Fibroblast of skin of back (primary cell): Measurements from ENCODE around the gene CIPC. TPM values are rescaled to one million over a fixed set of nuclear protein-coding genes. Genes with fewer than 3 reads are reported as not detected.
A peak's percentile ranks its signal among the peaks of the same experiment; 100 is the strongest.

Experiments used
- DNase-seq: peaks from one replicate; pipeline ENCODE4 v3.0.0-alpha.2; 2013
- polyA plus RNA-seq, 2 experiments: library from polyadenylated mRNA; unstranded; fragments of 120-200 nt; gene quantifications; one replicate each; pipeline ENCODE4 v1.2.1, GENCODE V29; 2013; ENCODE audit not compliant: insufficient read length in 2 of 2

The CIPC gene, protein sequence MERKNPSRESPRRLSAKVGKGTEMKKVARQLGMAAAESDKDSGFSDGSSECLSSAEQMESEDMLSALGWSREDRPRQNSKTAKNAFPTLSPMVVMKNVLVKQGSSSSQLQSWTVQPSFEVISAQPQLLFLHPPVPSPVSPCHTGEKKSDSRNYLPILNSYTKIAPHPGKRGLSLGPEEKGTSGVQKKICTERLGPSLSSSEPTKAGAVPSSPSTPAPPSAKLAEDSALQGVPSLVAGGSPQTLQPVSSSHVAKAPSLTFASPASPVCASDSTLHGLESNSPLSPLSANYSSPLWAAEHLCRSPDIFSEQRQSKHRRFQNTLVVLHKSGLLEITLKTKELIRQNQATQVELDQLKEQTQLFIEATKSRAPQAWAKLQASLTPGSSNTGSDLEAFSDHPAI
- polyA plus RNA-seq (2013, experiment 1 of 2; ENCODE audit: insufficient read length), result 7.0 TPM
- 9.8 TPM for polyA plus RNA-seq (2013, experiment 2 of 2; ENCODE audit: insufficient read length)

DNA sequence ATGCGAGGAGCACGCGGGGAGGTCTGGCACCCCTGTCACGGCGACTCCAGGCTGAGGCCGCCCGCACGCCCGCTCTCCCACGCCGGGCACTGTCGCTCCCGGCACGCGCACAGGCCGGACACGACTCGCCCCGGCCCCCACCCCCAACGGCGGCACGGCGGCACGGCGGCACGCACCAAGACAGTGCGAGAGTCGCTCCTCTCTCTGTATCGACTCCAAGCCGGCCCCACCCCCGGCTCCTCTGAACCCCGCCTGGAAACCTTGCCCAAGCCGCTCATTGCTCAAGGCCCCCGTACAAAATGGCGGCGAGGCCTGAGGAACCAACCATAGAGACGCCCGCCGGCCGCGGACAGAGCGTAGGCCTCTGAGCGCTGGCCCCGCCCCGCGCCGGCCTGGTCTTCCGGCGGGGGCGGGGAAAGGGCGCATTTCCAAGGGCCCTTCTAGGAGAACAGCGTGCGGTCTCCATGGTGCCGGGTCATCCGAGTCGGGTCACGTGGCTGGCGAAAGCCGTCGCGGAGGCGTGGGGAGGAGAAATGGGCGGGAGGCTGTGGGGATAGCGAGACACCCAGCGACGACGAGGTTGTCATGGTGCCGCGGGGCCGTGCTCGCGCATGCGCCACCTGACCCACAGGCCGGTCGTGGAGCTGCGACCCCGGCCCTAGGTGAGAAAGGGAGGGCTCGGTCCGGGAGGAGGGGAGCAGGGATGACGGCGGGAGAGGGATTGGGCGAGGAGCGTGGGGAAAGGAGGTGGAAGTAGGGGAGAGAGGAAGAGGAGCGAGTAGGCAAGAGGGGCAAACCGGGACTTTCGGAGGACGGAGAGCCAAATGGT lies at the start of gene CIPC:
Gene CIPC, plus strand, starts transcription at position 559 of the 829 bp plus-strand sequence. CDS start 7,451 bp downstream, outside the sequence.
- peak; percentile 98 for DNase-seq

DNA sequence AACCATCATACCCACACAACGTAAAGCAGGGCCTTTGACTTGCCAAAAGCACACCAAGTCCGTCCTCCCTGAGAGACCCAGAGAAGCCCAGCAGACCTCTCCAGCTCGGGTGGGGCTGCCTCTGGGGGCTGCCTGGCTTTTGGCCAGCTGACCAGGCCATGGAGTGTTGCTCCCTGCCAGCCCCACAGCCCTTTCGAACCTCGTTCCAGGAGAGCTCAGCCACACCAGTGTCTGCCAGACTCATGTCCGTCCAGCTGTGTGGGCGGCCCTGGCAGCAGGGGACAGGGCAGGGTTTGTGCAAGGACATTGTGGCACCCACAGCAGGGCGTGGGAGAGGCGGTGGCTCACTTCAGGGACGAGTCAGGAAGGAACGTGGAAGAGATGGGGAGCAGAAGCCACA lies 46.9 kb upstream of the CIPC start:
- no peak for DNase-seq

DNA sequence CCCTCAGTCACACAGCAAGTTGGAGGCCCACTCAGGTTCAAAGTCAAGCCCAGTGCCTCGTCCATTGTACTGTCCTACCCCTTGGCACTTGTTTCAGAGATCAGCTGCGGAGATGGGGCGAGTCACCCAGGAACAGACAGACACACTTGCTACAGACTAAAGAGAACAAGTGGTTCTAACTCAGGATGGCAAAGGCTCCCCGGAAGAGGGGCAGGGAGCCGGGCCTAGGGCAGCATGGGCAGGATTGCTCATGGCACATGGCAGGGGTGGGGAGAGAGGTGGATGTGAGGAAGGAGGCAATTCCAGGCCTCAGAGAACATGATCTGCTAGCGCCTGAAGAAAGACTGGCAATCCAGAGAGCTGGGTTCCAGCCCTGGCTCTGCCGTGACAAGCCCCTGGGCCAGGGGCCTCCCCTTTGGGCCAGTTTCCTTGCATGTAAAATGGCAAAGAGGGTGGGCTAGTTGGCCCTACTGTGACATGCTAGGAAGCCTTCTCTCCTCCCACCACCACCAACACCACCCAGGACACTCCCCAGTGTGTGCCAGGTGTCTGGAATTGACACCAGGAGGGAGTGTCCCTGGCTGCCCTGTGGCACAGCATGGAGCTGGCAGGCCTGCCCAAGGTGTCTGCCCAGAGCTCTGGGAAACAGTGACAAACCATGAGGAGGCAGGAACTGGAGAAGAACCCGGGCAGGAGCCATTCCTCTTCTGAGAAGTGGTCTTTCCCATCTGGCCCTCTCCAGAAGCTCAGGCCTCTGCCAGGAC lies 45.6 kb upstream of the CIPC start:
- no peak for DNase-seq

DNA sequence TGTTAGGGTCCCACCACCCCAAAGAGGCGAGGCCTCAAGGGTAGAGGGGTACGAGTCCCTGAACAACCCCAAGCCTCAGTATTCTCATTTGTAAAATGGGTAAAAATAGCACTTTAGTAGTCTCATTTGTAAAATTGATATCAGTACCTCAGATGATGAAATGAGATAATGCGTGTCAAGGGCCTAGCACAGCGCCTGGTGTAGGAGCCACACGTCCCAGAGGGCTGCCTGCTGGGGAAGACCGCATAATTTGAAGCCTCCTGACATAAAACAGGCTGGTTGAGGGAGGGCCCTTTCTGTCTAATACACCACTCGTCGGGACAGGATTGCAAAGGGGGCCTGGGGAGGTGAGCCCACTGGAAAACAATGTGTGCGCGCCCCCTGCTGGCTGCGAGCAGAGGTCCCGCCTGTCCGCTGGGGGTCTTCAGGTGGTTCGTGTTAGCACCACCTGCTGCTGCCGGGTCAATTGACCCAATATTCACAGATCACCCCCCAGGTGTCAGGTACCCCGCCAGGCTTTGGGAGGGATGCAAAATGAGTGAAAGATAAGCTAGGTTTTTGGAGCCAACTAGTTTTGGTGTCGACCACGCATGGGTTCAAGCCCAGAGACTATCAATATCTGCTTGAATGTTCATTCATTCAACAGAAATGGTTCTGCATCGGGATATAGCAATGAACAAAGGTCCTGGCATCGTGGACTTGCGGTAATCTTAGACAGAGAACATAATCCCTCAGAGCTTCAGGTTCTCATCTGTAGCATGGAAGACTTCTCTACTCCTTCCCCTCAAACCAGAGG lies 44.8 kb upstream of the CIPC start:
- DNase-seq, result peak; percentile 78

DNA sequence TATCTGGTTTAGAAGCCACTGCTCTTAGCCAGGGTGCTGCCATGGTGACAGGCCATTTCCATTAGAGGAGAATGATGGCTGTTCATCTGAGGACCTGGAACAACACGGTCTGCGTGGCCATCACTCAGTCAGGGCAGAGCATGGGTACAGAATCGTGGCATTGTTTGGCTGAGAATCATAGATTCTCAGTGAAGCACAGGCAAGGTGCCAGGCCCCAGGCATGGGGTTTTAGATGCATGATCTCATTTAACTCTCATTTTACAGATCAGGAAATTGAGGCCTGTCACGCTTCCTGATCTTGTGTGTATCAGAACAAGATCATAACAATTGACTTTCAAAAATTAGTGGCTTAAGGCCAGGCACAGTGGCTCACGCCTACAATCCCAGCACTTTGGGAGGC lies 42.8 kb upstream of the CIPC start:
- DNase-seq, result no peak

DNA sequence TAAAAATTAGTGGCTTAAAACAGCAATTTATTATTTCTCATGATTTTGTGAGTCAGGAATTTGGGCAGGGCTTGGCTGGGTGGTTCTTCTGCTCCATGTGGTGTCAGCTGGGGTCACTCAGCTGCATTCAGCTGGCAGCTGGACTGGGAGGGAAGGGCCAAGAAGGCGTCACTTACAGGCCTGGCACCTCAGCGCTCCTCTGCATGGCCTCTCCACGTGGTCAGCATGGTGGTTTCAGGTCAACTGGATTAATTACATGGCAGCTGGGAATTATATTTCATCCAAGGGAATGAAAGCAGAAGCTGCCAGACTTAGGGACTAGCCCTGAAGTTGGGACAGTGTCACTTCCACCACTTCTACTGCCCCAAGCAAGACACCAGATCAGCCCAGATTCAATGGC lies 42.1 kb upstream of the CIPC start:
- DNase-seq, result no peak

DNA sequence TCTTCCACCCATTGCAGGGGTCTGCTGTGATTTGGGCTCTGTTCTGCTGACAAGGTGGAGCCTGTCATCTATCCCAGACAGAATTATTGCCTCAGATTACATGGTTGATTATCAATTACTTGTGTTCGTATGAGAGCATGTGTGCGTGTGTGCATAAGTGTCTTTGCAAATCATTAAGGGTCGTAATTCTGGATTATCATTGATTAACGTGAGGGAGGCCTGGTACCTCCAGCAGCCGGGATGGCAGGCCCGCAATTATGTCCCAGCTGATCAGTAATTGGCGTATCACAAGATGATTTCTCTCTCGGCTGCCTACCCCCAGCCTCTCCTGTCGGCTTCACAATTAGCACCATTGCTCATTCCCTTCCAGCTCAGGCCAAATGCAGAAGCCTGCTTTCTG lies 39.9 kb upstream of the CIPC start:
- DNase-seq, result no peak

DNA sequence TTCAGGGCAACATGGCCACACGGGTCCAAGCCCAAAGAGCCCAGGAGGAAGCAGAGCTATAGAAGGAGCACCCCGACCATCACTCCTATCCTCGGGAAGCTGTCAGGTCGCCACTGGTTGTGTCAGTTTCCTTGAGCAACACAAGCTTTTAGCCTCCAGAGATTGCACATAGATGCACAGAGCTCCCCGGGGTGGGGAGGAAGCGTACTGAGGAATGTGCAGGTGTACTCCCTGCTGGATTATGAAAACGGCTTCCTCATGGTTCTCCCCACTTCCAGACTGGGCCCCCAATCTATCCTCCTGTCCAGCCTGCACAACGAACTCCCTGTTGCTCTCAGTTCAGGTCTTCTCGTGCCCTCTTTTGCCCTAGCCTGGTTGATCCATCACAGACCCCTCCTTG lies 39.3 kb upstream of the CIPC start:
- DNase-seq, result no peak

DNA sequence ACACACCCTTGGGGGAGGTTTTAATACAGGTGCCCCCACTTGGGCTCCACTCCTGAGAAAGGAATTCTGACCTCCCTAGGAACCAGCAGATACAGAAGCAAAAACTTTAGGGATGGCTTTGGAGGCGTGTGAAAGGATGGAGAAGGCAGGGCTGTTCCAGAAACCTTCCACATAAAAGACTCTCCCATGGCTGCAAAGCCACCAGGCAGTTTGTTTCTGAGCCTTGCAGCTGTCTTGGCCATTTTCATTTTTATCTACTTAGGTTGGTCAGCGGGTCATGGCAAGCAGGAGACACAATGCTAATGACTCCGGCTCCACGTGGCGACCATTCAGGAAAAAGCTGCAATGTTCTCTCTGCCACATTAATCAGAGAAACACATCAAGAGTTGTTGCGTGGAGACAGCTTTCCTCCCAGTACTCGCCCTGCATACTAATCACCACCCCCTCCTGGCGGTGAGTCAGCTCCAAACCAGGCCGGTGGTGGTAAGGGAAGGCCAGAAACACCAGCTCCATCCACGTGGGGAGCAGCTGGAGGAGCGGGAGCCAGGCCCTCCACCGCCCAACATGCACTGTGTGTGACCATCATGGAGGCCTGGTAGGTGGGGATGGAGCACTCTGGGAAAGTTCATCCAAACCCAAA lies 38.7 kb upstream of the CIPC start:
- peak; percentile 86 for DNase-seq

DNA sequence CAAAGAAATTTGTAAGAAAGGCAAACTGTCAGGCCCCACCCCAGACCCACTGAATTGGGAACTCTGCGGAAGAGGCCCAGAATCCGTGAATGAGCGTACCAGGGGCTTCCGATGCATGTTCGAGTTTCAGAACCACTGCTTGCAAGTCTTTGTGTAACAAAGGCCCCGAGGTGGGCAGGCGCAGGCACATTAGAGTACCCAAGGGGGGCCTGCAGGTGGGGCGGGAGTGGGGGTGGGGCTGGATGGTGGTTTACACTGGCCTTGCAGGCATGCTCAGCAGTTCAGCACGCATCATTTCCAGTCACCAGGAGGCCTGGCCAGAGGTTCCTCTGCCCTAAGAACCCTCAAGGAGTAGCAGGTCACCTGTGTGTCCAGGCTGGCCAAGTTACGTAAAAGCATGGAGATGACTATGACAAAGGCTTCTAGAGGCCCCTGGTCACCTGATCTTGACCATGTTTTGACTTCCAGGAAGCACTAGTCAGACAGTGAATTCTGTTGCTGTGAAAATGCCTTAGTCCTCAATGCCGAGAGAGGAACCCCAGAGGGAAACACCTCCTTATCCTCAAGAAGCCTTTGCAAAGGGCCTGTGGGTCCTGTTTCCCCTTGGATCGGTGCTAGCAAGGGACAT lies 36.3 kb upstream of the CIPC start:
- DNase-seq, result no peak

DNA sequence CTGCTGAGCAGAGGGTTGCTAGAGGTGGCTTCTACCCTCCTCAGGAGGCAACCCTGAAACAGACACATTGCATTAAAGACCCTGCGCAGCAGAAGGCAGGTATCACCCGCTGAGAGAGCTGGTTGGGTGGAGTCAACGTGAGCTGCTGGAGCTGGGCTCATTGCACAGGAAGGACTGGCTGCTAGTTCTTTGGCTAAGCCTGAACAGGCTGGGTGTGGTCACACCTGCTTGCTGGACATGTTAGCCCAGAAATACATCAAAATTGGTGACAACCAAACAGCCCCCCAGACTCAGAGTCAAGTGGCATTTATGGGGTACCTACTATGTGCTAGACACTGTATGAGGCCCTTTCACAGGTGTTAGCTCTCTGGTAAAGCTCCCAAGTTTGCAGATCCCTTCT lies 35.8 kb upstream of the CIPC start:
- DNase-seq, result no peak

DNA sequence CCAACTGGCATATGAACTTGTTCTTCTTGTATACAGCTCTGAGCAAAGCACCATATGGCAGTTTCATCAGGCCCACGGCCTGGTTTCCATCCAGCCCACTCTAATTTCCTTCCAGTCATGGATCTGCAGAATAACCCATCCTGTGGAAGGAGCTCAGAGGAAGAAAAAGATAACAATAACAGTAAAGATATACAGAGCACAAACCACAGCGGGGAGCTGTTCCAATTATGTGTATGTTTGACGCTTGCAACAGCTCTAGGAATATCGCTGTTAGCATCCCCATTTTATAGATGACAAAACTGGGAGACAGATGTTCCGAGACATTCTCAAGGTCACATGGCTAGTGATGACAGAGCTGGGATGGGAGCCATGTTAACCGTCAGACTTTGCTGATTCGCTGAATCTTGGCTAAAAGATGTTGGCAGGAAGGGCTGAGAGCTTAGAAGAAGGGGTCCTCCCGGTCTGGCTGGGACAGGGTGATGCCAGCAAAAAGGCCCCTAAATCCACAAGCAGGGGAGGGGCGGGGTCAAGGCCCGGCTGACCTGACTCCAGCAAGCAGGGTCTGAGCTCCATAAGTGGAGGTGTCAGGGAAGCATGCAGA lies 34.4 kb upstream of the CIPC start:
- DNase-seq, result no peak

DNA sequence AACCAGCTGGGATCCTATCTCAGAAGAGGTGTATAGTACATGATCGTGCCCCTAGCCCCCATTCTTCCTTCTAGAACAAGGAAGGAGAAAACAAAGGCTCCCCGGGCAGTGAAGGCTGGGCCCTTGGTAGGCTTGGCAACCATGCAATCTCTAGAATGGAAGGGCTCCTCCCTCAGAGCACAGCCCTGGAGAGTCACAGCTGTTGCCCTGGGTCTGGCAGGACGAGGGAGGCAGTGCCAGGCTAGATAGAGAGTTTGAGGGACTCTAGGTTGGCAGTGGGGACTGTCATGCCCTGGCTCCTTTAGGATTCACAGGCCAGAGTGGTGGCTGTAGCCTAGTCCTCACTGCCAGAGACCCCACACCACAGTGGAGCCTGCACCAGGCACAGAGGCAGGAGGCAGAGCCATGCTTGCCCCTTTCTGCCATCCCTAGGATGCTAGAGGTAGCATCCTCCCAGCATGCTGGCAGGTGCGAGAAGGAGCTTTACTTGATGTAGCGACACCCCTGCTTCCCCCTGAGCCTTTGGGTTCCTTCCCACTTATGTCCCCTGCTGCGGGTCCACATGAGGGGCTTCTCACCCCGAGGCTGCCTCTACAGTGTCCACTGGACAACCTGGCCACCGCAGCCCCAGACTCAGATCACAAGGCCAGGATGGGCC lies 33.4 kb upstream of the CIPC start:
- no peak for DNase-seq

DNA sequence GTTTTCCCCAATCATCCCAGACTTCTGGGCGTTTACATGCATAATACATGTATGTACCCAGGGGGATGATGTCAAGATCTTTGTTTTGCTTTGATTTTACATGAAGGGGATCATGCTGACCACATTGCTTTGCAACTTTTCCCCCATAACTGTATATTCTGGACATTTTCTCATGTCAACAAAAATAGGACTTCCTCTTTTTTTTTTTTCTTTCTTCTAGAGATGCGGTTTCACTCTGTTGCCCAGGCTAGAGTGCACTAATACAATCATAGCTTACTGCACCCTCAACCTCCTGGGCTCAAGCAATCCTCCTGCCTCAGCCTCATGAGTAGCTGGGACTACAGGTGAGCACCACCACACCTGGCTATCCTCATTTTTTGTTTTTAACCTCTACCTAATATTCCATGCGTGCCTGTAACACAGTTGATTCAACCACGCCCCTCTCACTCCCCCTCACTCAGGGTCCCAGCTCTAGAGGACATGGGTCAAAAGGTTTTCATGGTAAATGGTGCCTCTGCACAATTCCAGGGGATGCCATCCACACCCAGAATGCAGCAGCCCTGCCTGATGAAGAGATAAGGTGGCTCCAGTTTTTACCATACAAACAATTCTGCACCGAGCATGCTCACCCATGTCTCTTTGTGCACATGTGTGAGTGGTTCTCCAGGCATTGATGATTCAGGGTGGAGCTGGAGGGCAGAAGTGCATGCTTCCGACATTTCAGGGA lies 32.0 kb upstream of the CIPC start:
- no peak for DNase-seq

DNA sequence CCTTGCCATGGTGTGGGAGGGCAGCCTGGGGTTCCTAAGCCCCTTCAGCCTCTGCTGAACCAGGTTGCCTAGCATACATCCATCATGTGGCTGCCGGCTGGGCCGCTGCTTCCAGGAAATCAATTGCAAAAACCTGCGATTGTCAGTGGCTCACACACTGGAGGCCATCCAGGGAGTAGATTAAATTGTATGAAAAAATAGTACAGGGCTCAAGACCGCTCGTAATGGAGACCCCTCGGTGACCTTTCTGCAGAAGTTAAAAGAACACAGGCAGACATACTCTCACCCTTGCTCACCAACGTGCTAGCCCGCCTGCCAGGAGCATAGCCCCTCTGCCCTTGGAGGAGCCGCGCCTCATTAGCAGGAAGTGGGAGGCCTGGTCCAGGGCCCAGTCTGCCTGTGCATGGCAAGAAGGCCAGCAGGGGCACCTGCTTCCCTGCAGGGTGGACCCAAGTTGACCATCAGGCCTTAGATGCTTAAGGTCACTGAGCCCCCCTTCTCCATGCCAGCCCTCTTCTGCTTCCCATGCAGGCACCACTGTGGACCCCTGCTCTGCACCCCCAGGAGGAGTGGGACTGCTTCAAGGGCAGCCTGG lies 31.4 kb upstream of the CIPC start:
- no peak for DNase-seq

DNA sequence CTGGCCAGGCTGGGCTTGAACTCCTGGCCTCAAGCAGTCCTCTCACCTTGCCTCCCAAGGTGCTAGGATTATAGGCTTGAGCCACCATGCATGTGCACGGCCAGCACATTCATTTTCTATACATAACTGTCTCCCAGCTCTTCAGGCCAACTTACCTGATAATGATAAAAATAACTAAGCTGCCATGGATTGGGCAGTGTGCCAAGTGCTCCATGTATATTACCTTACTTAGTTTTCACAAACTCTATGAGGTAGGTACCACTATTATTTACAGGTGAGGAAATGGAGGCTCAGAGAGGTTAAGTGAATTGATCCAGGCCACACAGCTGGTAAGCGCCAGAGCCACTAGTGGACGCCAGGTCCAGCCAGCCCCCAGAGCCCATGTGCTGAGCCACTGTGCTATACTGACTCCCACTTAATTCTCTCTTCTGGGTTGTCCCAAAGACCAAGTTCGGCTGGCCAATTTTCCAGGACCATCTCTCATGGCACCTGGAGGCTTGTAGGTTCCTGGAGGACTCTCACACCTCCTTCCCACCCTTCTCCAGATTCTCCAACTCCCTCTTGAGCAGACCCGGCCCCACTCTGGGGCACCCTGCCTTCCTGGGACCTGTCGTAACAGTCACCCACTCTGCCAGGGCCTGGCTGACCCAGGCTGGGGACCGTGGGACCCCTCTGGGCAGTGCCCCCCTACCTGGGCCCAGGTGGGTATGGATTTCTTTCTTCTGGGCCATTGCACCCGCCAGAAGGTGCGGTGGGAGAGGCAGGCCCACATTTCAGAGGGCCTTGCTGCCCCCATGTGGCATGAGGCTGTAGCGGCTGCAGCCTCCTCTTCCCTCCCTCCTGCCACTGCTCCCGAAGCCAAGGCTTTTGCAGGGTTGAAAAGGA lies 30.2 kb upstream of the CIPC start:
- peak; percentile 41 for DNase-seq

DNA sequence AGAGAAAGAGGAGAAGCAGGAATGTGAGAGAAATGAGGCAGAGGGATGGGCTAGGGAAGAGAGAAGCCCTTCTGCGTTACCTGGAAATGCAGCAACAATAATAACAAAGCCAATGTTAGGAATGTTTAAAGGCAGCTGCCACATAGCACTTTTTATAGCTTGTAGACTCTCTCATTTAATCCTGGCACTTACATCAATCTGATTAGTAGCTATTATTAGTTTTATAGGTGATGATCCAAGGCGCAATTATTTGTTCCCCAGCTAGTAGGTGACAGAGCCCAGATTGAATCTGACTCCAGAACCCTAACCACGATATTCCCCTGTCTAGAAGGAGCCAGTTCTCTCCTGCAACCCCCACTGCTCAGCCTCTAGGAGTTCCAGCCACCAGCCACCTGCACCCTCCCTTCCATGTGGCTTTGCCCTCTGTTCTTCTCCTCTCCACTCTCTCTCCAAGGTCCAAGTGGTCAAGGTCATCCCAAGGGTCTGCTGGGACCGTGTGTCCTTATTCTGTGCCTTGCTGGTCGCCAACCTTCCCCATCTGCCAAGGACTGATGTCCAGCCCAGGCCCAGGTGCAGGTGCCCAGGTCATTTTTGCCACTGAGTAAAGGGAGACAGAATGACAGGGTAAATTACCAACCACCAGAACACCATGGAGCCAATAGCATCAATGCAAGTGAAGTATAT lies 29.4 kb upstream of the CIPC start:
- no peak for DNase-seq
